NCI-H524 (cell line): ENCODE data around the gene PRKCB.

Experiments
- DNase-seq, 2 experiments: peaks; one replicate each; lab custom pipeline; 2025; lab: John Stamatoyannopoulos, UW

PRKCB gene

GRCh38 chr16:23968176-23968575 is 132.4 kb downstream of the PRKCB start:
- no peak for DNase-seq

- DNase-seq: no peak
These were observed 133.9 kb downstream of the PRKCB start for GRCh38 chr16:23969468-23970297.

GRCh38 chr16:23974223-23974622 is 138.4 kb downstream of the PRKCB start:
- no peak for DNase-seq

- no peak for DNase-seq
These were observed 139.5 kb downstream of the PRKCB start for GRCh38 chr16:23975293-23975692.

GRCh38 chr16:23976091-23976490 is 140.3 kb downstream of the PRKCB start:
- no peak for DNase-seq

GRCh38 chr16:23976524-23976923 is 140.7 kb downstream of the PRKCB start:
- DNase-seq: no peak

GRCh38 chr16:23979441-23979840 is 143.7 kb downstream of the PRKCB start:
- no peak for DNase-seq

- no peak for DNase-seq
These were observed 144.2 kb downstream of the PRKCB start for GRCh38 chr16:23979982-23980381.

GRCh38 chr16:23981429-23982399 is 145.9 kb downstream of the PRKCB start:
- no peak for DNase-seq

GRCh38 chr16:23986455-23986854 is 150.7 kb downstream of the PRKCB start:
- no peak for DNase-seq

GRCh38 chr16:23987443-23987842 is 151.7 kb downstream of the PRKCB start:
- DNase-seq: no peak

GRCh38 chr16:23990507-23990906 is 154.7 kb downstream of the PRKCB start:
- no peak for DNase-seq

- DNase-seq: no peak
These were observed 155.3 kb downstream of the PRKCB start for GRCh38 chr16:23991066-23991465.

- DNase-seq: no peak
These were observed 158.8 kb downstream of the PRKCB start for GRCh38 chr16:23994615-23995014.

GRCh38 chr16:23996258-23996955 is 160.6 kb downstream of the PRKCB start:
- DNase-seq: no peak

GRCh38 chr16:23998771-23999170 is 163.0 kb downstream of the PRKCB start:
- DNase-seq: no peak

- DNase-seq: no peak
These were observed 163.9 kb downstream of the PRKCB start for GRCh38 chr16:23999663-24000062.

- no peak for DNase-seq
These were observed 165.9 kb downstream of the PRKCB start for GRCh38 chr16:24001710-24002109.

- DNase-seq: no peak
These were observed 166.8 kb downstream of the PRKCB start for GRCh38 chr16:24002619-24003018.

- no peak for DNase-seq
These were observed 169.8 kb downstream of the PRKCB start for GRCh38 chr16:24005577-24005976.

GRCh38 chr16:24007391-24007790 is 171.6 kb downstream of the PRKCB start:
- DNase-seq: no peak

GRCh38 chr16:24007934-24008333 is 172.2 kb downstream of the PRKCB start:
- no peak for DNase-seq
